Measurements from ENCODE around the gene TSEN2.

The TSEN2 gene

GRCh38 chr3:12557473-12558100 lies 73.3 kb downstream of the TSEN2 start:
- no peak for DNase-seq

- no peak for DNase-seq
Measured at GRCh38 chr3:12558706-12559105, 74.4 kb downstream of the TSEN2 start.

- DNase-seq, result no peak
Measured at GRCh38 chr3:12559520-12559919, 75.2 kb downstream of the TSEN2 start.

- DNase-seq, result no peak
Measured at GRCh38 chr3:12560505-12561190, 76.4 kb downstream of the TSEN2 start.

- DNase-seq, result no peak
Measured at GRCh38 chr3:12561397-12561796, 77.1 kb downstream of the TSEN2 start.

GRCh38 chr3:12562451-12562850 lies 78.2 kb downstream of the TSEN2 start:
- no peak for DNase-seq

GRCh38 chr3:12566976-12567375 lies 82.7 kb downstream of the TSEN2 start:
- no peak for DNase-seq

GRCh38 chr3:12568747-12569146 lies 84.5 kb downstream of the TSEN2 start:
- DNase-seq, result no peak

GRCh38 chr3:12569836-12570235 lies 85.6 kb downstream of the TSEN2 start:
- no peak for DNase-seq

- DNase-seq, result no peak
Measured at GRCh38 chr3:12571986-12572385, 87.7 kb downstream of the TSEN2 start.

GRCh38 chr3:12574131-12574530 lies 89.9 kb downstream of the TSEN2 start:
- no peak for DNase-seq

GRCh38 chr3:12574661-12575060 lies 90.4 kb downstream of the TSEN2 start:
- DNase-seq, result no peak

- DNase-seq, result no peak
Measured at GRCh38 chr3:12577379-12577778, 93.1 kb downstream of the TSEN2 start.

- DNase-seq, result no peak
Measured at GRCh38 chr3:12578742-12579141, 94.5 kb downstream of the TSEN2 start.

- DNase-seq, result no peak
Measured at GRCh38 chr3:12579456-12579855, 95.2 kb downstream of the TSEN2 start.

GRCh38 chr3:12579905-12580304 lies 95.6 kb downstream of the TSEN2 start:
- DNase-seq, result no peak

GRCh38 chr3:12582730-12583129 lies 98.5 kb downstream of the TSEN2 start:
- DNase-seq, result no peak

Data from activated CD8-positive, alpha-beta memory T cell treated with anti-CD3 and anti-CD28 coated beads for 24 hours (primary cell).